GM18499 (cell line): Measurements from ENCODE around the gene NUDT4.
"Not testable (repeated sequence)": the region's sequence is repeated elsewhere in the genome, so short reads cannot be mapped to it uniquely, and the experiment has no call there.

ENCODE experiments used
- ATAC-seq: cut with Tn5 transposase; IDR thresholded peaks from one replicate; pipeline ENCODE4 v1.9.1; 2021; ENCODE audit warnings: moderate number of reproducible peaks; ENCODE audit not compliant: insufficient read depth, unreplicated experiment

The NUDT4 gene

GRCh38 chr12:93393425-93393824 is 15.7 kb downstream of the NUDT4 start:
- no peak for ATAC-seq

GRCh38 chr12:93397412-93397811 is 19.7 kb downstream of the NUDT4 start:
- no peak for ATAC-seq

- ATAC-seq, result not testable (repeated sequence)
These were observed 21.6 kb downstream of the NUDT4 start for GRCh38 chr12:93399183-93399863.

GRCh38 chr12:93402333-93403311 is 24.9 kb downstream of the NUDT4 start:
- no peak for ATAC-seq

- no peak for ATAC-seq
These were observed 26.5 kb downstream of the NUDT4 start for GRCh38 chr12:93403988-93404803.

- no peak for ATAC-seq
These were observed 27.5 kb downstream of the NUDT4 start for GRCh38 chr12:93404961-93405849.

- ATAC-seq, result no peak
These were observed 29.6 kb downstream of the NUDT4 start for GRCh38 chr12:93407054-93407962.

- ATAC-seq, result no peak
These were observed 30.2 kb downstream of the NUDT4 start for GRCh38 chr12:93407963-93408283.

GRCh38 chr12:93408813-93409212 is 31.1 kb downstream of the NUDT4 start:
- no peak for ATAC-seq

GRCh38 chr12:93409343-93410187 is 31.8 kb downstream of the NUDT4 start:
- ATAC-seq, result not testable (repeated sequence)

GRCh38 chr12:93411060-93411459 is 33.3 kb downstream of the NUDT4 start:
- not testable (repeated sequence) for ATAC-seq

- not testable (repeated sequence) for ATAC-seq
These were observed 34.7 kb downstream of the NUDT4 start for GRCh38 chr12:93412396-93412795.

GRCh38 chr12:93413064-93413463 is 35.3 kb downstream of the NUDT4 start:
- no peak for ATAC-seq

- ATAC-seq, result no peak
These were observed 38.2 kb downstream of the NUDT4 start for GRCh38 chr12:93415723-93416464.

- no peak for ATAC-seq
These were observed 40.3 kb downstream of the NUDT4 start for GRCh38 chr12:93417967-93418480.

- no peak for ATAC-seq
These were observed 41.8 kb downstream of the NUDT4 start for GRCh38 chr12:93419388-93420034.
